GM12875 (cell line): Measurements from ENCODE around the gene TTC39C.

ENCODE experiments used
- H3K4me3 ChIP-seq: one replicate; pipeline ENCODE4 v1.5.1; 2011; ENCODE audit warnings: low read depth, low read length, control low read depth
- TF ChIP-seq, protein P1 (sequence below): IDR thresholded peaks from 2 replicates; pipeline ENCODE4 v1.5.1; 2011; ENCODE audit warnings: low read depth, mild to moderate bottlenecking, control low read depth, inconsistent platforms, low read length, moderate library complexity, borderline replicate concordance; ENCODE audit not compliant: insufficient read depth

The TTC39C gene

DNA sequence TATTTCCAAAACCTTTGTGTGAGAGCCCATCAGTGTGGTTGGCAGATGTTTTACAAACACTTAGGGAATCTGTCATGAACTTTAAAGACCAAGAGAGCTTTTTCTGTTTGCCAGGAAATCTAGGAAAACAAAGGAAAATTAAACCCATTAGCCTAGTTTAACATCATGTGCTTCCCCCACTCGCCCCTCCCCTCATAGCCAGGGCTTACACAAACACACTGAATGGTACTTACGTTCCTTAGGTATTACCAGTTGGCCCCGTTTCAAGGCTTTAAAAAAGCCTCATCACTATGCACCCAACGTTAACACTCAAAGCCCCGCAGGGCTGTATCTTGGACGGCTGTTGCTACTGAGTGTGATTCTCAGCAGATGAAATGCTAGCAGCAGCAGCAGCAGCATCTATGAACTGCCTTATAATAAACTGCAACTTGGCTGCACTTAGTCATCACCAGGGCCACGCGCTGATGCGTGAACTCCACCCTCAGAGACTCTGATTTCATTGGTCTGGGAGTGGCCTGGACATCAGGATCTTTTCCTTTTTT is 20.1 kb upstream of the TTC39C start:
- H3K4me3 ChIP-seq: peak overlapping the region; percentile 57
- TF ChIP-seq, protein P1, sequence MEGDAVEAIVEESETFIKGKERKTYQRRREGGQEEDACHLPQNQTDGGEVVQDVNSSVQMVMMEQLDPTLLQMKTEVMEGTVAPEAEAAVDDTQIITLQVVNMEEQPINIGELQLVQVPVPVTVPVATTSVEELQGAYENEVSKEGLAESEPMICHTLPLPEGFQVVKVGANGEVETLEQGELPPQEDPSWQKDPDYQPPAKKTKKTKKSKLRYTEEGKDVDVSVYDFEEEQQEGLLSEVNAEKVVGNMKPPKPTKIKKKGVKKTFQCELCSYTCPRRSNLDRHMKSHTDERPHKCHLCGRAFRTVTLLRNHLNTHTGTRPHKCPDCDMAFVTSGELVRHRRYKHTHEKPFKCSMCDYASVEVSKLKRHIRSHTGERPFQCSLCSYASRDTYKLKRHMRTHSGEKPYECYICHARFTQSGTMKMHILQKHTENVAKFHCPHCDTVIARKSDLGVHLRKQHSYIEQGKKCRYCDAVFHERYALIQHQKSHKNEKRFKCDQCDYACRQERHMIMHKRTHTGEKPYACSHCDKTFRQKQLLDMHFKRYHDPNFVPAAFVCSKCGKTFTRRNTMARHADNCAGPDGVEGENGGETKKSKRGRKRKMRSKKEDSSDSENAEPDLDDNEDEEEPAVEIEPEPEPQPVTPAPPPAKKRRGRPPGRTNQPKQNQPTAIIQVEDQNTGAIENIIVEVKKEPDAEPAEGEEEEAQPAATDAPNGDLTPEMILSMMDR: no peak

DNA sequence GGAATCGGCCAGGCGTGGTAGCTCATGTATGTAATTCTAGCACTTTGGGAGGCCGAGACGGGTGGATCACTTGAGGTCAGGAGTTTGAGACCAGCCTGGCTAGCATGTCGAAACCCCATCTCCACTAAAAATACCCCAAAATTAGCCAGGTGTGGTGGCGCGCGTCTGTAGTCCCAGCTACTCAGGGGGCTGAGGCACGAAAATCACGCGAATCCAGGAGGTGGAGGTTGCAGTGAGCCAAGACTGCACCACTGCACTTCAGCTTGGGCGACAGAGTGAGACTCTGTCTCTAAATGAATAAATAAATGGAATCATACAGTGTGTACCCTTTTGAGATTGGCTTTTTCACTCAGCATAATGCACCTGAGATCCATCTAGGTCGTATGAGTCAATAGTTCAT is 19.4 kb upstream of the TTC39C start:
- no peak overlapping the region for H3K4me3 ChIP-seq
- TF ChIP-seq, protein P1: no peak

DNA sequence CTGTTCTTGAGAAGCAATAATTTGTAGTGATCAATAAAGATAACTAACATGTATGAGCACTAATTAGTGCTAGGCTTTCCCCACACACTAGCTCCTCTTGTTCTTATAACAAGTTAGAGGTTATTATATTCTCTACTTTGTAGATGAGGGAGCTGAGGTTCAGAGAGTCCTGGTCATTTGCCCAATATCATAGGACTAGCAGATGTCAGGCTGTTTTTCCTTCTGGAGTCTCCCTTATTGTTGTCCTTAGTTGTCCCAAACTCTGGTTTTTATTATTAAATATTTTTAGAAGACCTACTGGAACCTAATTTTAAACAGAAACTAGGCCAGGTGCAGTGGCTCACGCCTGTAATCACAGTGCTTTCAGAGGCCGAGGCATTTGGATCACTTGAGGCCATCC is 16.5 kb upstream of the TTC39C start:
- TF ChIP-seq, protein P1: no peak
- H3K4me3 ChIP-seq: no peak overlapping the region

DNA sequence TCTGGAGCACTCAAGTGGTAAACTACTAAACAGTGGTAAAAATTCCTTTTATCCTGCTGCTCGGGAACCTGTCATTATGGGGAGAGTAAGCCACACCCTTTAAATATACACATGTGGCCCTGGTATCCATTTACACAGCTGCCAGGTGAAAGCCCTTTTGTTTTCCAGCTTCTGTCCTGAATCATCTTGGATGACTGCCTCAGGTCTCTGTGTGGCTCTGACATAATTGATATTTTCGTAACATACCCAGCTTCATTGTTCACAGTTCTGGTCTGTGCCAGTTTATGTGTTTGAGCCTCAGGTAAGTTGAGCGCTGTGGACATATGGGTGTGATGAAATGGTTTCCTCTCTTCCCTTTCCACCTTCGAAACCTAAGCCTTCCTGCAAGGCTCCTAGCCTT is 15.7 kb upstream of the TTC39C start:
- H3K4me3 ChIP-seq: no peak overlapping the region
- TF ChIP-seq, protein P1: no peak

DNA sequence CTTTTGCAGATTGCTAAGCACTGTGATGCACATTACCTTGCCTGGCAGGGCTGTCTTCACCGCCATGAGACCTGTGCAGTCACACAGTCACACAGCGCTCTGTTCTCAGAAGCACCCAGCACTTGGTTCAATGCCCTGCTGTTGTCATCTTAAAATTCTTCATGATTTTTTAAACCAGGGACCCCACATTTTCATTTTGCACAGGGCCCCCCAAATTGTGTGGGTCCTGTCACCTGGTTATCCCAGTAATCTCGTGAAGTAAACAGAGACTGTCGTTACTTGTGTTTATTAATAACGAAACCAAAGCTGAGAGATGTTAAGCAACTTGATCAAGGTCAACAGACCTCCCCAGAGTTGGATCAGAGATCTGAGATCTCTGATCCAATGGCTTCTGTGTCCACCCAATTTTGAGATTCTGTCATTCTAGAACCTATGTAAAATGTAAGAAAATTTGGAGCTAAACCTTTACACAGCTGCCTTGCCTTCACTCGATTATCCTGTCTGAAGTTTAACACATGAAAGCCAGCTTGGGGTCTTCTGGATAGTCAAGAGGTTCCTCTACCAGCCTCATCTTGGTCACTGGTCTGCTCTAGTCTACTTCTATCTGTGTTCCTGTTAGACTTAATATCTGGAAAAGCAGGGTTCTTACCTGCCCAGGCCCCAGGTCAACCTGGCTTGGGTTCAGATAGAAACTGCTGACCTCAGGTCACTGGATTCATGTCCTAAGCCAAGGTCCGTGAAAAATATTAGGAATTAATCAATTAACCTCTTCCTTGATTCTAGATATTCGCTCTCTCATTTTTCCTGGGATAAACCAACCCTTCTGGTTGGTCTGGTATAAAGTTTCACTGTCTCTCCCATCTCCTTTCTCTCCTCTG is 13.7 kb upstream of the TTC39C start:
- TF ChIP-seq, protein P1: no peak
- H3K4me3 ChIP-seq: peak overlapping the region; percentile 1

DNA sequence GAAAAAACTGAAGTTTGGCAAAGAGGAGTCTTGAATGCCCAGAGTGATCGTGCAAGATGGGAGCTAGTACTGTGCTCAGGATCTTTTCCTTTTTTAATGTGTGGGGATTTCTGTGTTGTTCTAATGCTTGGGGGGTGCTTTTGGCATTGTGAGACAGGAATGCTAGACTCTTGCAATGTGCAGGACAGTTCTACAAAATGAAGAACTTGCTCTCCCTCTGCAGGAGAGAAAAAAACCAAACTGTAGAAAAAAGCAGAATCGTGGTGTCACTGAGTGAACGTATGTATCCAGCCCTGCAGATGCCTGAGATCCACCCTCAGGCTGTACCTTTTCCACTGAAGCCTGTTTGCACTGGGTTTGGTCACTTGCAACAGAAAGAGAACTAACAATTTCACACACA is 12.1 kb upstream of the TTC39C start:
- no peak overlapping the region for H3K4me3 ChIP-seq
- TF ChIP-seq, protein P1: no peak

DNA sequence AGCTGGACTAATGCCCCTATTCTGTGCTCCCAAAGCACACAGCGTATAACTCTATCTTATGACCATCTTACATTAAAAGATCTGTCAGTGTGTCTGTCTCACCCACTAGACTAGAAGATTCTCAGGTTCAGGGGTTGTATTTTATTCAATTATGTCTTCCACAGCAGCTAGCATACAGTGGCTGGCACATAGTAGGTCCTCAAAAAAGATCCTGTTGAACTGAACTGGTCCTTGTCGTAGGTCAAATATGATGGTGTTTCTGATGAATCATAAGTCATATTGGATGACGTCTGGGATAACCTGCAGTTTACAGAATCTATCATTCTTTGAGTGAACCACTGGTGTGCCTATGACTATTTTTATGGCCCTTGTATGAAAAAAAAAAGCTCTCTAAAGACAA is 11.3 kb upstream of the TTC39C start:
- no peak overlapping the region for H3K4me3 ChIP-seq
- TF ChIP-seq, protein P1: no peak
